NCI-H226 (cell line): ENCODE results near the gene PLG.
"Not testable (repeated sequence)": the region's sequence is repeated elsewhere in the genome, so short reads cannot be mapped to it uniquely, and the experiment has no call there.

Experiments
- DNase-seq: peaks from one replicate; pipeline ENCODE4 v3.0.0-alpha.2; 2015

The PLG gene

GRCh38 chr6:160701918-160702680 lies at the start of gene PLG:
Gene PLG (plus strand): TSS chr6:160702244. CDS start chr6:160702305, 61 bp downstream.
- not testable (repeated sequence) for DNase-seq

- no peak for DNase-seq
Measured at GRCh38 chr6:160659562-160659961, 42.5 kb upstream of the PLG start.

GRCh38 chr6:160661216-160661615 lies 40.8 kb upstream of the PLG start:
- DNase-seq: no peak

- no peak for DNase-seq
Measured at GRCh38 chr6:160662429-160662828, 39.6 kb upstream of the PLG start.

- DNase-seq: no peak
Measured at GRCh38 chr6:160662842-160663241, 39.2 kb upstream of the PLG start.

GRCh38 chr6:160664198-160664597 lies 37.8 kb upstream of the PLG start, which contains the start of gene LPA:
Gene LPA (minus strand): TSS chr6:160664275. CDS start chr6:160664214, 61 bp downstream.
- not testable (repeated sequence) for DNase-seq

- DNase-seq: no peak
Measured at GRCh38 chr6:160667639-160668481, 34.2 kb upstream of the PLG start.

- no peak for DNase-seq
Measured at GRCh38 chr6:160668589-160668988, 33.5 kb upstream of the PLG start.

- DNase-seq: not testable (repeated sequence)
Measured at GRCh38 chr6:160676418-160676817, 25.6 kb upstream of the PLG start.

GRCh38 chr6:160678230-160678629 lies 23.8 kb upstream of the PLG start:
- DNase-seq: no peak

- no peak for DNase-seq
Measured at GRCh38 chr6:160678744-160679401, 23.2 kb upstream of the PLG start.

- no peak for DNase-seq
Measured at GRCh38 chr6:160679402-160679769, 22.7 kb upstream of the PLG start.

- DNase-seq: not testable (repeated sequence)
Measured at GRCh38 chr6:160685101-160685761, 16.8 kb upstream of the PLG start.

GRCh38 chr6:160685762-160686450 lies 16.1 kb upstream of the PLG start:
- DNase-seq: no peak

GRCh38 chr6:160690458-160690857 lies 11.6 kb upstream of the PLG start:
- DNase-seq: no peak

GRCh38 chr6:160691617-160692016 lies 10.4 kb upstream of the PLG start:
- DNase-seq: no peak

- no peak for DNase-seq
Measured at GRCh38 chr6:160692369-160692959, 9.6 kb upstream of the PLG start.

- peak; percentile 6 for DNase-seq
Measured at GRCh38 chr6:160695025-160695424, 7.0 kb upstream of the PLG start.

GRCh38 chr6:160695622-160696021 lies 6.4 kb upstream of the PLG start:
- not testable (repeated sequence) for DNase-seq

- not testable (repeated sequence) for DNase-seq
Measured at GRCh38 chr6:160696884-160697283, 5.2 kb upstream of the PLG start.

GRCh38 chr6:160697826-160698225 lies 4.2 kb upstream of the PLG start:
- DNase-seq: no peak

GRCh38 chr6:160704688-160705087 lies 2.6 kb downstream of the PLG start:
- not testable (repeated sequence) for DNase-seq
